HG02973 (cell line): ENCODE measurements around the gene UBASH3B.

Source experiments
- ATAC-seq: cut with Tn5 transposase; IDR thresholded peaks from one replicate; pipeline ENCODE4 v1.9.1; 2021; ENCODE audit warnings: moderate library complexity; ENCODE audit not compliant: unreplicated experiment

UBASH3B gene

DNA sequence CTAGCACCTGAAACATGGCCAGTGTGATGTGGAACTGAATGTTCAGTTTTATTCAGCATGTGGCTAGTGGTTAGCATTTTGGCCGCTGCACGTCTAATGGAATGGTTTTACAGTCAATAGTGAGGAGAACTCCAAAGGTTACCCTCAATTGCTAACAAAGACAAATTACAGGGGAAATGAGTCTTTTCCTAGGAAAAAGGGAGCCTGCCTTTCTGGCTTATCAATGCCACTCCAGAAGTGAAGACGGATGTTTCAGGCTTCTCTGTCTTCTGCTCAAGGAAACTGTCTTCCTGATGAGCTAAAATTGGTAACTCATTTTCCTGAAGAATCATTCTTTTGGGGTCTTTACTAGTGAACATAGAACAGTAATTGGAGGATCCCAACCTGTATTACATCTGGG, 98.5 kb downstream of the UBASH3B start:
- ATAC-seq: no peak

GRCh38 chr11:122754553-122755322, 99.2 kb downstream of the UBASH3B start:
- no peak for ATAC-seq

- ATAC-seq: no peak
These were observed 99.9 kb downstream of the UBASH3B start for GRCh38 chr11:122755409-122755808.

DNA sequence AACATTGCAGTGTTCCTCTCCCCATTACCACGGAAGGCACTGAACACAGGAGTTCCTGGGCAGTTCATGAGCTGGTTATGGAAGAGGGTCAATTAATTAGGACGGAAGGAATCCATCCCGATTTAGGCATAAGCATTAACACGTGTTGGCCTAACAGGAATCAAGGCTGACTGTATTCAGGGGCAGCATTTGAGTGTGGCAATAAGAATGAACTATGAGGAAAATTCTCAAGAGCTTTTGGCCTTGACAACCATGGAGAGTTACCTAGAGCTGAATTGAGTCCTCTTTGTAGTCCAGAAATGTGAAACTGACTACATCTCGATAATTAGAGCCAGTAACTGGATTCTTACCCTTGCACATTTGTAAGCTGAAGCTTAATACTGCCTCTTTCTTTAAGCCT, 100.4 kb downstream of the UBASH3B start:
- ATAC-seq: no peak

DNA sequence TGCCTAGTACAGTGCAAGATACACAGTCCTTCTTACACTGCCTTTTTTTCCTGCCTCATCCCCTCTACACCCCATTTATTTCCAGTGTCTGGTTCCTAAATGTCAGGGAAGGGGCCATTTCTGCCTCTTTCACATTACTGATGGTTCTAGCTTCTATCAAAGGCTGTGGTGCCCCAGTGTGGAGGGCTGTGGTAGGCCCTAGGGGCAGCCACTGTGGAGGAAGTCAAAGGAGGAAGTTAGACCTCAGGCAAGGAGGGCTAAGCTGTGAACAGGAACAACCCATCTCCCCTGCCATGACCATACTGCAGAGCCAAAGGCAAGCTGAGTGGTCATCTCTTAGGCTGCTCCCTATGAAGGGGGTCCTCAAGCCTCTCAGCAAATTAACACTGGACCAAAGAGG, 100.9 kb downstream of the UBASH3B start:
- no peak for ATAC-seq

- no peak for ATAC-seq
These were observed 101.7 kb downstream of the UBASH3B start for GRCh38 chr11:122757201-122757600.

- no peak for ATAC-seq
These were observed 102.8 kb downstream of the UBASH3B start for GRCh38 chr11:122758339-122758738.

GRCh38 chr11:122758974-122759373, 103.5 kb downstream of the UBASH3B start:
- ATAC-seq: no peak

DNA sequence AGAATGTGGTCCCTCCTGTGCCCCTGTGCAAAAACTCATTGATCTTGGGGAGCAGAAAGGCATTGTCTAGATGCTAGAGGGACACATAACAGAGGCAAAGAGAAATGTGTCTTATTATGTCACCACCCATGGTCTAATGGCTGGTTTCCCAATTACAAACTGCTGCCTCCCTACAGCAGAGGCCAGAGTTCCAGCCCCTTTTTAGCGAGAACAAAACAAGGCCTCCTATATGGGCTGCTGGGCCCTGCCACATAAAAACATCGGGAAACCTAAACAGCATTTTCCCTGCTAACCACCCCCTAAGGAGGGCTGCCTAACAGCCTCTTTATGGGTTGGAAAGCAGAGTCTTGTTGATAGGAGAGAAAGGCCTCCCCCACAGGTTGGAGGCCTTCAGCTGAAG, 107.6 kb downstream of the UBASH3B start:
- ATAC-seq: no peak

GRCh38 chr11:122764371-122765090, 109.0 kb downstream of the UBASH3B start:
- ATAC-seq: no peak

DNA sequence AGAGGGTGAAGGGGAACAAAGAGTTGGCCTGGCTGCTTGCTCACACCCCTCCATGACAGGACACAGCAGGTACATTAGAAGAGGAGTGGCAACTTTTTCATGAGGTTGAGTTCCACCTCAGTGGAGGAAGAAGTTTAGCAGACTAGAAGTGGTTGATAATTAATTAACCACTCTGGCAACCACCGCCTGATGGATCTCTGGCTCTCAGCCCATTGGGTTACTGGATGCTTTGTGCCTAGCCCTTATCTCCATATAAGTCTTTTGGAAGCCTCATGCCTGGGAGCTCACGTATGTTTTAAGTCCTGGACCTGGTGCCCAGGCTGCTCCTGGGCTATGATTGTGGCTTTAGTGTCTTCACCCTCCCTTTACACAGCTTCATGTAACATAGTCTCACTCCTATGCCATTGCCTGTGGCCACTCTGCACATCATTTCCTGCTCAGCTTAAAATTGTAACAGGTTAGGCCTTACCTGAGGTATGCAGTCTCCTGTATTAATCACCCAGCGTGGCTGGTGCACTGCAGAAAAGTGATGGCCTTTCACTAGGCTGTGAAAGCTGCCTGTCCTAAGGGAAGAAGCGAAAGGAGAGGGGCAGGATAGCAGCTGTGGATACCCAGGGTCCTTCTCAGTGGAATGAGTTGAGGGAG, 110.1 kb downstream of the UBASH3B start:
- ATAC-seq: no peak

DNA sequence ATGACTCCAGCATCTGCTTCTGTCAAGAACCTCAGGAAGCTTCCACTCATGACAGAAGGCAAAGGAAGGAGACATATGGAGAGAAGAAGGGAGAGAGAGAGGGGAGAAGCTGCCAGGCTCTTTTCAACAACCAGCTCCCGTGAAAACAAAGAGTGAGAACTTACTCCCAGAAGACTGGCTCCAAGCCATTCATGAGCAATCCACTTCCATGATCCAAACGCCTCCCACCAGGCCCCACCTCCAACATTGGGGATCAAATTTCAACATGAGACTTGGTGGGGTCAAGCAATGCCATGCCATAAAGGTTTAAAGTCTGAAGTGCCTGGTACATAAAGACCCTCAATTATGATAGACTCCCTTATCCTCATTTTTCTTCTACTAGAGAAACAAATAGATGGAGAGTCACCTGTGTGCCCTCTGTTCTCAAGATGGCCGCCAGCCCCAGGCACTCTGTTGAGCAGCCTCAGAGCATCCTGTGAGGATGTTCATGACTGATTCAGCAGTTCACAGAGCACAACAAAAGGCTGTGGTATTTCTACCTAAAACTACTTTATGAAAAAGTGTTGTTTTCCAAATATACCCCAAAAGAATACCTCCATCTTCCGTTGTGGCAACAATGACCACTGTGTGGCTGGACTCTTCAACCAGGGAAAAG, 113.7 kb downstream of the UBASH3B start:
- ATAC-seq: no peak

- ATAC-seq: no peak
These were observed 117.4 kb downstream of the UBASH3B start for GRCh38 chr11:122772945-122773344.

- ATAC-seq: no peak
These were observed 118.3 kb downstream of the UBASH3B start for GRCh38 chr11:122773781-122774266.

DNA sequence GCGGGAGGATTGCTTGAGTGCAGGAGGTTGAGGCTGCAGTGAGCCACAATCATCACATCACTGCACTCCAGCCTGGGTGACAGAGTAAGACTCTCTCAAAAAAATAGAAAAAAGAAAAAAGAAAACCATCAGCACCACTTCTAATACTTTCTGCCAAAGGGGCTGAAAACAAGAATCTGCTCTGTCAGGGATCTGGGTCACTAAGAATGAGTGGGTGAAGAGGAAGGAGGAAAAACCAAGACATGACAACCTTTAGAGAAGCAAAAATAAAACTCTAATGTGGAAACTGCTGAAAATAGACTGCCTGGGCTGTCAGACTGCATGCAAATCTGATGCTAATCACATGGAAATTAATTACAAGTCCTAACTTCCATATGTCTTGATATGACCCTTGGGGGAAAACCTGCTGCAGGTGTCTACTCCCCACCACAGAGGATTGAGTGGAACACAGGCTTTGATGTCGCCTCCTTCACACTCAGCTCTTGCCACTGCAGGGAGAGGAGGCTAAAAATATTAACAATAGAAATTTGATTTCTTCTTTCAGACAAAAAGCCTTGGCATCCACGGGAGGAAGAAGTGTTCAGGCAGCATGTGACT, 120.3 kb downstream of the UBASH3B start:
- ATAC-seq: no peak

- ATAC-seq: no peak
These were observed 121.0 kb downstream of the UBASH3B start for GRCh38 chr11:122776546-122776945.

DNA sequence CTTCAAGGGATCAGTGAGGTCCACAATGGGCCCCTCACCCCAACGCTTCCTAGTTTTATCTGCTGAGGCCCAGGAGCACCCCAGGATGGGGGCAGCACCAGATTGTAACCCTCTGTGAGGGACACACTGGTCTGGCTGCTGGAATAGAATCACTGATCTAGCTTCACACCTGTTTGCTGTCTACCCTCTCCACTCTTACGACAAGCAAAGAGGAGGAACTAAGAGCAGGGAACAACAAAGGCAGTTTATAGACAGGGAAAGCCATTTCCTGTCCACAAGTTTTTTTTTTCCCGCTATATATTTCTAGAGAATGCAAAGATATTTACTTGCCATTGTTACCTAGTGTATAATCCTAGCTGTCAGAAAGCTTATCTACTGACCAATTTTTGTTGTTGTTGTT, 121.8 kb downstream of the UBASH3B start:
- no peak for ATAC-seq

DNA sequence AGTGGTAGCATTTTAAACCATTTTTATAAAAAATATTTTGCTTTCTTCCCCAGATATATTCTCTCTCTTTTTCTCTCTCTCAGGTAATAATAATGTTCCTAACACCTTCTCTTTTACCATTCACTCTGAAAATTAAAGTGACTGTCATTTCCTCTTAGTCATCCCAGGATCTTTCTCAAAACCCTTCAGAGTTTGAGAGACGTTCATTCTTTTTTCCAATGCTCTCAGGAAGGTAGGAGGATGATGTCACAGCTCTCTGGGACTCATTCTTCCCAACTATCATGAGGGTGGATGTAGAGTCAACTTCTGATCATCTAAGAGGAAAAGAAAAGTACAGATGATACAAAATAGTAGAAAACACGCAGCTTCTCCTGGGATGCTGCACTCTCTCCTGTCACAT, 122.6 kb downstream of the UBASH3B start:
- no peak for ATAC-seq

DNA sequence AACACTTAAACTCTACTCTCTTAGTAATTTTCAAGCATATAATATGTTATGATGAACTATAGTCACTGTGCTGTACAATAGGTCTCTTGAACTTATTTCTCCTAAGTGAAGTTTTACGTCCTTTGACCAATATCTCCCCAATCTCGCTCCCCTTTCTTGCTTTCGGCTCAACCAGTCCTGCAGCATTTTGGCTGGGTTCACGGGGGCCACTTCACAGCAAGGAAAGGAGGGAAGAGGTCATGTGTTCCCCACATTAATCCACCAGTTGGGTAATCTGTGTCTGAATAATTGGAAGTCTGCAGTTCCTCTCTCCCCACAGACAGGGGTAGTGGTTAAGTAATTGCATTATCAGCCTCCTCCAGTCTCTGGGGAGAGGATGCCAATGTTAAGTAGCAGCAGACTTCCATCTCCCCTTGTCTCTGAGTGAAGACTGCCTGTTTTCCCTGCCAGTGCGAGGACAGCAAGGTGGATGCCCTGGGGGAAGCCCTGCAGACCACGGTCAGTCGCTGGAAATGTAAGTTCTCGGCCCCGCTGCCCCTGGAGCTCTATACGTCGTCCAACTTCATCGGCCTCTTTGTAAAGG, 123.6 kb downstream of the UBASH3B start:
- ATAC-seq: no peak

- ATAC-seq: no peak
These were observed 124.9 kb downstream of the UBASH3B start for GRCh38 chr11:122780296-122780949.
